Measurements from ENCODE around the gene CD82. TPM values are rescaled to one million over a fixed set of nuclear protein-coding genes. Genes with fewer than 3 reads are reported as not detected.

CD82 gene
- polyA plus RNA-seq, 1 of the 3 experiments (the other 2 are of a cell fraction), result 39.2 TPM

DNA sequence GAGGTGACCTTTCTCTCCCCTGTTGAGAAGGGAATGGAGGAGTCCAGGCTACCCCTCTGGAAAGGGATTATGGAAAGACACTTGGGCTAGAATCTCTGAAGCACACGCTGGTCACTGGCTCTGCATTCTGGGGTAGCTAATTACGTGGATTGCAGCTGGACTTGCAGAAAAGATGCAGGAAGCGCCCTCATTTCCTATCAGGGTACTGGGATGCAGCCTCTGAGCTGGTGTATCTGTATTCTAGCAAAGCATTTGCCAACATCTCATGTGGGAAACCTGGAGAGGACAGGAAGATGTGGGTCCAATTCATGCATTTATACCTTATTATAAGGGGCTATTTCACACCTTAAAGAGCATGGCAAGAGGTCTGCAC lies 44.3 kb downstream of the CD82 start:
- Histone ChIP-seq H3K4me1 (ENCODE audit: control insufficient read depth in 1 of 2, insufficient read depth in 2 of 2, low read depth in 1 of 2, low read length in 1 of 2) (peaks cover 0 to 4% of the 10 kb centered on the region in 2 experiments; a peak in 1 of 4 replicates), H2AFZ (ENCODE audit: low read depth) (no peak overlapping the region), H3K9me3 (no peaks in the 10 kb centered on the region), H3K79me2 (ENCODE audit: insufficient read depth) (no peaks in the 10 kb centered on the region), H4K20me1 (ENCODE audit: insufficient read depth) (no peaks in the 10 kb centered on the region), H3K9ac (no peak overlapping the region), H3K36me3 (replicated peaks in 1 of 2; ENCODE audit: control insufficient read depth in 1 of 2, insufficient read depth in 2 of 2, low read length in 1 of 2) (no peaks in the 10 kb centered on the region), H3K4me2 (no peak overlapping the region), H3K27me3 (ENCODE audit: insufficient read depth) (no peaks in the 10 kb centered on the region), H3F3A (replicated peaks; ENCODE audit: insufficient read depth) (no peaks in the 10 kb centered on the region), H3K27ac (ENCODE audit: low read depth in 2 of 2, low read length in 1 of 2) (no peak overlapping the region), H3K9me2 (no peaks in the 10 kb centered on the region), H3K4me3 (ENCODE audit: low read depth in 2 of 2, low read length in 1 of 2) (no peak overlapping the region)
- 60% methylated on average over 2 of the region's 3 CpGs for WGBS (ENCODE audit: low lambda C conversion rate)
- DNase-seq, result no peak
- no peak for TF ChIP-seq RAD21 (IDR thresholded peaks at IDR 0.05; ENCODE audit: low read length)
- TF ChIP-seq, protein P1, sequence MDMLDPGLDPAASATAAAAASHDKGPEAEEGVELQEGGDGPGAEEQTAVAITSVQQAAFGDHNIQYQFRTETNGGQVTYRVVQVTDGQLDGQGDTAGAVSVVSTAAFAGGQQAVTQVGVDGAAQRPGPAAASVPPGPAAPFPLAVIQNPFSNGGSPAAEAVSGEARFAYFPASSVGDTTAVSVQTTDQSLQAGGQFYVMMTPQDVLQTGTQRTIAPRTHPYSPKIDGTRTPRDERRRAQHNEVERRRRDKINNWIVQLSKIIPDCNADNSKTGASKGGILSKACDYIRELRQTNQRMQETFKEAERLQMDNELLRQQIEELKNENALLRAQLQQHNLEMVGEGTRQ (IDR thresholded peaks at IDR 0.05; ENCODE audit: borderline replicate concordance, low read depth, low read length), result no peak
- TF ChIP-seq MXI1 (IDR thresholded peaks at IDR 0.05; ENCODE audit: low read depth, low read length), result no peak
- no peak for TF ChIP-seq YY1 (IDR thresholded peaks at IDR 0.05; ENCODE audit: low read depth)
- ChIA-PET CTCF (interaction anchor here (0.6 to 16.6 kb wide), 3 partner anchors 49 to 534 kb away, joined by 3 to 610 read pairs (median 3); partner anchors contain the start of gene CD82), POLR2A (no interaction called here)

GRCh38 chr11:44610186-44610955 lies 44.9 kb downstream of the CD82 start:
- H3K9me2 ChIP-seq, result no peaks in the 10 kb centered on the region
- no peak overlapping the region for H2AFZ ChIP-seq (ENCODE audit: low read depth)
- TF ChIP-seq MEF2A (IDR thresholded peaks at IDR 0.05; ENCODE audit: borderline replicate concordance, low read depth), result no peak
- no peak for TF ChIP-seq SMC3 (IDR thresholded peaks at IDR 0.05; ENCODE audit: low read depth, low read length)
- TF ChIP-seq, protein P2, sequence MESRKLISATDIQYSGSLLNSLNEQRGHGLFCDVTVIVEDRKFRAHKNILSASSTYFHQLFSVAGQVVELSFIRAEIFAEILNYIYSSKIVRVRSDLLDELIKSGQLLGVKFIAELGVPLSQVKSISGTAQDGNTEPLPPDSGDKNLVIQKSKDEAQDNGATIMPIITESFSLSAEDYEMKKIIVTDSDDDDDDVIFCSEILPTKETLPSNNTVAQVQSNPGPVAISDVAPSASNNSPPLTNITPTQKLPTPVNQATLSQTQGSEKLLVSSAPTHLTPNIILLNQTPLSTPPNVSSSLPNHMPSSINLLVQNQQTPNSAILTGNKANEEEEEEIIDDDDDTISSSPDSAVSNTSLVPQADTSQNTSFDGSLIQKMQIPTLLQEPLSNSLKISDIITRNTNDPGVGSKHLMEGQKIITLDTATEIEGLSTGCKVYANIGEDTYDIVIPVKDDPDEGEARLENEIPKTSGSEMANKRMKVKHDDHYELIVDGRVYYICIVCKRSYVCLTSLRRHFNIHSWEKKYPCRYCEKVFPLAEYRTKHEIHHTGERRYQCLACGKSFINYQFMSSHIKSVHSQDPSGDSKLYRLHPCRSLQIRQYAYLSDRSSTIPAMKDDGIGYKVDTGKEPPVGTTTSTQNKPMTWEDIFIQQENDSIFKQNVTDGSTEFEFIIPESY (IDR thresholded peaks at IDR 0.05; ENCODE audit: borderline replicate concordance, low read depth), result no peak
- no peak for TF ChIP-seq TCF12 (IDR thresholded peaks at IDR 0.05)
- TF ChIP-seq MAX (IDR thresholded peaks at IDR 0.05; ENCODE audit: low read depth), result no peak
- TF ChIP-seq EZH2phosphoT487 (IDR thresholded peaks at IDR 0.05; ENCODE audit: borderline replicate concordance, low read depth), result no peak
- no peak for TF ChIP-seq FOXM1 (IDR thresholded peaks at IDR 0.05; ENCODE audit: low read depth)
- no peak for TF ChIP-seq RXRA (IDR thresholded peaks at IDR 0.05; ENCODE audit: borderline replicate concordance, low read depth)
- TF ChIP-seq RAD21 (IDR thresholded peaks at IDR 0.05; ENCODE audit: low read length), result no peak
- TF ChIP-seq RFX5 (IDR thresholded peaks at IDR 0.05; ENCODE audit: low read length), result no peak

More at GRCh38 chr11:44610186-44610955, 44.9 kb downstream of the CD82 start:
- Histone ChIP-seq H3K4me1 (ENCODE audit: control insufficient read depth in 1 of 2, insufficient read depth in 2 of 2, low read depth in 1 of 2, low read length in 1 of 2) (peaks cover 0 to 4% of the 10 kb centered on the region in 2 experiments; a peak in 1 of 4 replicates), H3K27me3 (ENCODE audit: insufficient read depth) (no peaks in the 10 kb centered on the region), H4K20me1 (ENCODE audit: insufficient read depth) (no peaks in the 10 kb centered on the region), H3F3A (replicated peaks; ENCODE audit: insufficient read depth) (no peaks in the 10 kb centered on the region), H3K9me3 (no peaks in the 10 kb centered on the region), H3K4me3 (ENCODE audit: low read depth in 2 of 2, low read length in 1 of 2) (no peak overlapping the region), H3K27ac (ENCODE audit: low read depth in 2 of 2, low read length in 1 of 2) (no peak overlapping the region), H3K9ac (no peak overlapping the region), H3K4me2 (no peak overlapping the region), H3K79me2 (ENCODE audit: insufficient read depth) (no peaks in the 10 kb centered on the region), H3K36me3 (replicated peaks in 1 of 2; ENCODE audit: control insufficient read depth in 1 of 2, insufficient read depth in 2 of 2, low read length in 1 of 2) (no peaks in the 10 kb centered on the region)
- 90% methylated on average over 9 of the region's 9 CpGs for WGBS (ENCODE audit: low lambda C conversion rate)
- ChIA-PET POLR2A (no interaction called here), CTCF (interaction anchor here (0.6 to 16.6 kb wide), 6 partner anchors 11 to 533 kb away, joined by 3 to 610 read pairs (median 4); partner anchors contain the start of gene CD82)
- no peak for DNase-seq
